Mesenchymal stem cell (in vitro differentiated cells and primary cell): ENCODE results near the gene CRISP1.
"Not testable (repeated sequence)": the region's sequence is repeated elsewhere in the genome, so short reads cannot be mapped to it uniquely, and the experiment has no call there.

ENCODE experiments used
- DNase-seq: peaks from one replicate; pipeline ENCODE4 v3.0.0-alpha.2; 2013
- H2AFZ ChIP-seq: one replicate; pipeline ENCODE4 v1.6.1; 2013; ENCODE audit warnings: low read depth, mild to moderate bottlenecking, control low read depth, inconsistent platforms, low read length, moderate library complexity
- H2AK5ac ChIP-seq: 2 replicates; pipeline ENCODE4 v1.6.1; 2013; ENCODE audit warnings: low read length, moderate library complexity, mild to moderate bottlenecking, inconsistent platforms; ENCODE audit not compliant: severe bottlenecking
- H2BK120ac ChIP-seq: one replicate; pipeline ENCODE4 v1.6.1; 2013; ENCODE audit warnings: low read depth, mild to moderate bottlenecking, inconsistent platforms, low read length, moderate library complexity
- H2BK12ac ChIP-seq, 2 experiments: one replicate each; pipeline ENCODE4 v1.6.1; 2013; ENCODE audit warnings: inconsistent platforms in 2 of 2, low read length in 2 of 2, mild to moderate bottlenecking in 2 of 2, moderate library complexity in 2 of 2, control low read depth in 1 of 2
- H2BK15ac ChIP-seq: one replicate; pipeline ENCODE4 v1.6.1; 2013; ENCODE audit warnings: mild to moderate bottlenecking, low read depth, inconsistent platforms; ENCODE audit not compliant: poor library complexity, severe bottlenecking
- H2BK5ac ChIP-seq: 2 replicates; pipeline ENCODE4 v1.6.1; 2013; ENCODE audit warnings: low read depth, mild to moderate bottlenecking, low read length, control low read depth, inconsistent platforms; ENCODE audit not compliant: poor library complexity, severe bottlenecking
- H3K14ac ChIP-seq, 2 experiments: one replicate each; pipeline ENCODE4 v1.6.1; 2013; ENCODE audit warnings: inconsistent platforms in 2 of 2, low read length in 2 of 2, control low read depth in 1 of 2, mild to moderate bottlenecking in 1 of 2, moderate library complexity in 1 of 2
- H3K18ac ChIP-seq, 2 experiments: one replicate each; pipeline ENCODE4 v1.6.1; 2013; ENCODE audit warnings: inconsistent platforms in 2 of 2, low read length in 2 of 2, control low read depth in 1 of 2, low read depth in 1 of 2, mild to moderate bottlenecking in 1 of 2
- H3K23ac ChIP-seq, 2 experiments: one replicate each; pipeline ENCODE4 v1.6.1; 2013; ENCODE audit warnings: inconsistent platforms in 2 of 2, low read length in 2 of 2, mild to moderate bottlenecking in 2 of 2, moderate library complexity in 2 of 2, control low read depth in 1 of 2
- H3K27ac ChIP-seq: 2 replicates; pipeline ENCODE4 v1.5.1; 2013; ENCODE audit warnings: mild to moderate bottlenecking, moderate library complexity, low read length, control low read depth, inconsistent platforms; ENCODE audit not compliant: poor library complexity, severe bottlenecking
- H3K27me3 ChIP-seq, 2 experiments: 2 replicates each; pipeline versions ENCODE4 v1.6.1 to v1.7.0; 2013; ENCODE audit warnings: low read length in 2 of 2, mild to moderate bottlenecking in 2 of 2, moderate library complexity in 2 of 2, control low read depth in 1 of 2, inconsistent platforms in 1 of 2; ENCODE audit not compliant: control insufficient read depth in 1 of 2, insufficient read depth in 1 of 2
- H3K36me3 ChIP-seq, 2 experiments: 2 replicates each; pipeline versions ENCODE4 v1.6.1 to v1.7.0; 2013; ENCODE audit warnings: low read length in 2 of 2, control low read depth in 1 of 2, inconsistent platforms in 1 of 2, low read depth in 1 of 2, mild to moderate bottlenecking in 1 of 2; ENCODE audit not compliant: insufficient read depth in 2 of 2, control insufficient read depth in 1 of 2
- H3K4ac ChIP-seq, 2 experiments: one replicate each; pipeline ENCODE4 v1.6.1; 2013; ENCODE audit warnings: inconsistent platforms in 2 of 2, low read length in 2 of 2, mild to moderate bottlenecking in 2 of 2, moderate library complexity in 2 of 2, control low read depth in 1 of 2, low read depth in 1 of 2
- H3K4me1 ChIP-seq: 2 replicates; pipeline ENCODE4 v1.6.1; 2013; ENCODE audit warnings: low read depth, low read length, control low read depth; ENCODE audit not compliant: control insufficient read depth, insufficient read depth
- H3K4me2 ChIP-seq: 2 replicates; pipeline ENCODE4 v1.6.1; 2013; ENCODE audit warnings: low read length, mild to moderate bottlenecking, inconsistent platforms; ENCODE audit not compliant: poor library complexity, severe bottlenecking
- H3K4me3 ChIP-seq, 2 experiments: 2 replicates each; pipeline versions ENCODE4 v1.5.1 to v1.7.0; 2013; ENCODE audit warnings: low read length in 2 of 2, mild to moderate bottlenecking in 2 of 2, control low read depth in 1 of 2, low read depth in 1 of 2; ENCODE audit not compliant: insufficient read depth in 1 of 2
- H3K79me1 ChIP-seq: replicated peaks from 2 replicates; pipeline ENCODE4 v1.6.1; 2013; ENCODE audit warnings: mild to moderate bottlenecking, control low read depth, low read length, inconsistent platforms; ENCODE audit not compliant: poor library complexity, severe bottlenecking
- H3K9ac ChIP-seq: 2 replicates; pipeline ENCODE4 v1.7.0; 2013; ENCODE audit warnings: mild to moderate bottlenecking, low read length, moderate library complexity
- H3K9me3 ChIP-seq: 2 replicates; pipeline ENCODE4 v1.7.0; 2013; ENCODE audit warnings: mild to moderate bottlenecking, low read length; ENCODE audit not compliant: control insufficient read depth
- H4K8ac ChIP-seq: one replicate; pipeline ENCODE4 v1.6.1; 2013; ENCODE audit warnings: inconsistent platforms, mild to moderate bottlenecking, low read length, moderate library complexity
- H4K91ac ChIP-seq: one replicate; pipeline ENCODE4 v1.6.1; 2013; ENCODE audit warnings: mild to moderate bottlenecking, low read length, inconsistent platforms
- WGBS: methylation state at CpG from one replicate; pipeline ENCODE4 v1.1.7; 2013; ENCODE audit warnings: mixed read lengths; 5-methylcytosine and 5-hydroxymethylcytosine counted together

The CRISP1 gene

DNA sequence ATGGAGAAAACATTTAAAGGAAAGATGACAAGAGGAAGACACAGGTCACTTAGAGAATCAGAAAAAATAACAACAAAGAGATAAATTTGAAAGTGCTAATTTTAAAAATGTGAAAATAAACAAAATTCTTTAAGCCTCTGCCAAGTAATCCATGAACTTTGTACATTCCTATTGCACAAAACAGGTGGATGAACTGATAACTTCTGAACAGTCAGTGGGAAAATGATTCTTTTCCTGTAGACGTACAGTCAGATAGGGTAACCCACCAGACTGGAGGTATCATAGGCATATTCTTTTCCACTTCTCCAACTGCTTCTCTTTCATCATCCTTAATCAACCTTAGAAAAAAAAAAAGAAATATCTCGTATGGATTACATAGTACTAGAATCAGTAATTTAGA lies 36.5 kb upstream of the CRISP1 start:
- Histone ChIP-seq H3K9ac (no peak overlapping the region), H3K79me1 (no peaks in the 10 kb centered on the region), H3K18ac (no peak overlapping the region), H2BK120ac (no peak overlapping the region), H3K14ac (no peak overlapping the region), H3K4me1 (no peaks in the 10 kb centered on the region), H3K4me2 (no peak overlapping the region), H3K4me3 (no peak overlapping the region), H2BK12ac (no peak overlapping the region), H3K27me3 (no peaks in the 10 kb centered on the region), H3K27ac (no peak overlapping the region), H3K36me3 (no peaks in the 10 kb centered on the region), H2BK15ac (no peak overlapping the region), H3K9me3 (no peaks in the 10 kb centered on the region), H2AK5ac (no peak overlapping the region), H4K8ac (no peak overlapping the region), H3K4ac (no peak overlapping the region), H2AFZ (no peak overlapping the region), H4K91ac (no peak overlapping the region), H3K23ac (no peak overlapping the region), H2BK5ac (no peak overlapping the region)
- 75% methylated on average over 1 of the region's 2 CpGs for WGBS
- no peak for DNase-seq

DNA sequence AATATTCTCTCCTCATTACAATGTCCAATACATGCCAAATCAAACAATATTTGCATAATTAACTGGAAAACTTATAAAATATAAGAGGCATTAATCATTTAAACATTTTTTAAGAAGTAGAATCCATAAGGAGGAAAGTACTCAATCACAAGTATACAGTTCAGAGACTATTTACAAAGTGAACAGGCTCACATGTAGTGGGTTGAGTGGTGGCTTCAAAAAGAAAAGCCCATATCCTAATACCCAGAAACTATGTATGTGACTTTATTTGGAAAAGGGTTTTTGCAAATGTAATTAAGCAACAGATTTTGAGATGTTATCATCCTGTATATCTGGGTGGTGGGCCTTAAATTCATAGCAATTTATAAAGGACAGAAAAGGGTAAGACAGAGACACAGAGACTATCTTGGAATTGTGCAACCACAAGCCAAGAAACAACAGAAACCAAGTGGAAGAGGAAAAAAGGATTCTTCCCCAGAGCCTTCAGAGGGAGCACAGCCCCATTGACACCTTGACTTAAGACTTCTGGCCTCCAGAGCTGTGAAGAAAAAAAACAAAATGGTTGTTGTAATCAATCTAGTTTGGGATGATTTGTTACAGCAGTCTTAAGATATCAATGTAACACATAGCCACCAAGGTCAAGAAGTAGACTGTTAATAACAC lies 32.7 kb upstream of the CRISP1 start:
- Histone ChIP-seq H3K18ac (no peak overlapping the region), H3K27ac (no peak overlapping the region), H3K9me3 (peaks cover 6% of the 10 kb centered on the region), H3K4me3 (no peak overlapping the region), H4K8ac (no peak overlapping the region), H3K14ac (no peak overlapping the region), H2BK15ac (no peak overlapping the region), H3K27me3 (no peaks in the 10 kb centered on the region), H2BK120ac (no peak overlapping the region), H2BK12ac (no peak overlapping the region), H3K4ac (no peak overlapping the region), H4K91ac (no peak overlapping the region), H2BK5ac (no peak overlapping the region), H3K9ac (no peak overlapping the region), H2AFZ (no peak overlapping the region), H3K4me2 (no peak overlapping the region), H3K36me3 (no peaks in the 10 kb centered on the region), H2AK5ac (no peak overlapping the region), H3K79me1 (no peaks in the 10 kb centered on the region), H3K23ac (no peak overlapping the region), H3K4me1 (no peaks in the 10 kb centered on the region)
- DNase-seq, result no peak

GRCh38 chr6:49895553-49895952 lies 29.2 kb upstream of the CRISP1 start:
- not testable (repeated sequence) for H2BK120ac ChIP-seq

GRCh38 chr6:49892280-49892679 lies 25.9 kb upstream of the CRISP1 start:
- H3K4me3 ChIP-seq, result no peak overlapping the region
- H3K9ac ChIP-seq, result no peak overlapping the region
- no peak overlapping the region for H3K27ac ChIP-seq
- no peak overlapping the region for H3K18ac ChIP-seq
- H2BK5ac ChIP-seq, result no peak overlapping the region
- no peak overlapping the region for H2AK5ac ChIP-seq
- no peak overlapping the region for H4K91ac ChIP-seq
- no peaks in the 10 kb centered on the region for H3K27me3 ChIP-seq
- no peak overlapping the region for H3K23ac ChIP-seq
- no peaks in the 10 kb centered on the region for H3K4me1 ChIP-seq
- no peak overlapping the region for H3K4ac ChIP-seq
- H3K36me3 ChIP-seq, result no peaks in the 10 kb centered on the region
- H2BK12ac ChIP-seq, result no peak overlapping the region
- no peak overlapping the region for H2AFZ ChIP-seq
- DNase-seq, result no peak
- H3K4me2 ChIP-seq, result no peak overlapping the region
- no peak overlapping the region for H3K14ac ChIP-seq
- H2BK15ac ChIP-seq, result no peak overlapping the region
- no peaks in the 10 kb centered on the region for H3K79me1 ChIP-seq
- peaks cover 6% of the 10 kb centered on the region for H3K9me3 ChIP-seq
- no peak overlapping the region for H2BK120ac ChIP-seq
- 81% methylated on average over 3 of the region's 3 CpGs for WGBS
- no peak overlapping the region for H4K8ac ChIP-seq

More at GRCh38 chr6:49895553-49895952, 29.2 kb upstream of the CRISP1 start:
- not testable (repeated sequence) for H2BK5ac ChIP-seq, H3K27ac ChIP-seq, H2AFZ ChIP-seq, H3K14ac ChIP-seq, H3K23ac ChIP-seq, H4K91ac ChIP-seq, H3K9me3 ChIP-seq, H3K4me3 ChIP-seq, H2BK15ac ChIP-seq, H3K18ac ChIP-seq, H2AK5ac ChIP-seq, H3K27me3 ChIP-seq, H3K4me2 ChIP-seq, H3K4me1 ChIP-seq, DNase-seq, H4K8ac ChIP-seq, H2BK12ac ChIP-seq, H3K79me1 ChIP-seq, H3K36me3 ChIP-seq, H3K9ac ChIP-seq, H3K4ac ChIP-seq
